Upper lobe of left lung (tissue), 6 donors: Measurements from ENCODE around the gene CHAC1. TPM values are rescaled to one million over a fixed set of nuclear protein-coding genes. Genes with fewer than 3 reads are reported as not detected.

Source experiments
- ATAC-seq, 2 donors: fragments of 200-7000 bp; cut with Tn5 transposase; one replicate each; pipeline ENCODE4 v1.9.1; 2022; ENCODE audit warnings: mild to moderate bottlenecking in 2 of 2, moderate library complexity in 2 of 2; ENCODE audit not compliant: low FRiP score in 2 of 2
- DNase-seq, 2 donors: peaks; one replicate each; pipeline ENCODE4 v3.0.0-alpha.2; 2019 to 2020
- H3K27ac ChIP-seq, 4 donors: fragments of 200-600 bp; sonication (generic); one replicate each; pipeline ENCODE4 v1.5.1; 2016 to 2019
- H3K27me3 ChIP-seq, 4 donors: fragments of 200-600 bp; sonication (generic); one replicate each; pipeline ENCODE4 v1.5.1; 2017 to 2019
- H3K36me3 ChIP-seq, 4 donors: fragments of 200-600 bp; sonication (generic); one replicate each; pipeline ENCODE4 v1.5.1; 2016 to 2019
- H3K4me1 ChIP-seq, 4 donors: fragments of 200-600 bp; sonication (generic); one replicate each; pipeline ENCODE4 v1.5.1; 2018 to 2019
- H3K4me3 ChIP-seq, 4 donors: fragments of 200-600 bp; sonication (generic); one replicate each; pipeline ENCODE4 v1.5.1; 2017 to 2019; ENCODE audit warnings: mild to moderate bottlenecking in 2 of 4, moderate library complexity in 1 of 4
- H3K9me3 ChIP-seq, 4 donors: fragments of 200-600 bp; sonication (generic); one replicate each; pipeline ENCODE4 v1.5.1; 2018 to 2019
- CTCF ChIP-seq, 6 experiments: fragments of 450-650 bp in 4 of 6; fragments of 200-600 bp in 2 of 6; sonication (generic) in 2 of 6; IDR thresholded peaks; one replicate each; pipeline ENCODE4 v1.5.1; 2016 to 2019; ENCODE audit warnings: antibody characterized with exemption in 6 of 6
- EP300 ChIP-seq, 4 donors: sonication (generic); formaldehyde crosslinking; IDR thresholded peaks; one replicate each; pipeline ENCODE4 v1.5.1; 2017; ENCODE audit warnings: antibody characterized with exemption in 4 of 4, control low read depth in 2 of 4
- POLR2A ChIP-seq, 4 donors: fragments of 450-650 bp; IDR thresholded peaks; one replicate each; pipeline ENCODE4 v1.5.1; 2016 to 2017; ENCODE audit warnings: antibody characterized with exemption in 4 of 4, mild to moderate bottlenecking in 2 of 4
- POLR2AphosphoS5 ChIP-seq, 2 donors: sonication (generic); formaldehyde crosslinking; IDR thresholded peaks; one replicate each; pipeline ENCODE4 v1.5.1; 2017; ENCODE audit warnings: antibody characterized with exemption in 2 of 2
- WGBS, 2 donors: methylation state at CpG; one replicate each; pipeline ENCODE4 v1.1.5; 2017 to 2018; 5-methylcytosine and 5-hydroxymethylcytosine counted together
- total RNA-seq, 6 donors: library from RNA; depleted of rRNA in 4 of 6; stranded (reverse); fragments of >200 nt in 4 of 6; gene quantifications; one replicate each; pipeline versions ENCODE4 v1.1.0 to v1.2.1, GENCODE V29; 2016 to 2021
- donor health status: DM: no; HTN: no; CAD: no; lungs with moderate emphysema.
- donor health status: DM: no; HTN: yes; CAD: no; lungs with severe emphysema.

Gene CHAC1
- total RNA-seq, 6 donors from 2014 or later, result 2.6 to 11.1 (median 3.4) TPM

- ATAC-seq, result no peak
- H3K4me1 ChIP-seq, result peaks cover 55 to 65% (median 60%) of the 10 kb centered on the region in 4 donors
Observed at GRCh38 chr15:40941068-40941527, 12.2 kb upstream of the CHAC1 start.

GRCh38 chr15:40941528-40942336 is 11.5 kb upstream of the CHAC1 start:
- H3K27me3 ChIP-seq, result no peaks in the 10 kb centered on the region
- peak overlapping the region; percentile 46 to 69 (median 55) for H3K4me3 ChIP-seq
- DNase-seq (peak; percentile 81 to 96), ATAC-seq (peak; percentile 86 to 96)
- no peaks in the 10 kb centered on the region for H3K9me3 ChIP-seq
- peaks cover 48 to 59% (median 55%) of the 10 kb centered on the region in 4 donors for H3K4me1 ChIP-seq
- 2% methylated on average over 35 of the region's 92 CpGs; no CpG with 5 or more reads in 1 of the 2 donors for WGBS, 2 donors
- H3K27ac ChIP-seq, result peak overlapping the region; percentile 89 to 93 (median 91)
- peaks cover 0 to 13% (median 0%) of the 10 kb centered on the region in 4 donors for H3K36me3 ChIP-seq
- peak; percentile 91 to 98 (median 95) for TF ChIP-seq CTCF (IDR thresholded peaks at IDR 0.05)
- TF ChIP-seq EP300 (IDR thresholded peaks at IDR 0.05), result peak in 1 of 4 donors; percentile 46
- TF ChIP-seq POLR2A (IDR thresholded peaks at IDR 0.05), result peak in 2 of 4 donors; percentile 55 to 76
- peak; percentile 69 to 77 for TF ChIP-seq POLR2AphosphoS5 (IDR thresholded peaks at IDR 0.05)

More at GRCh38 chr15:40941068-40941527, 12.2 kb upstream of the CHAC1 start:
- TF ChIP-seq EP300 (IDR thresholded peaks at IDR 0.05) (no peak), POLR2AphosphoS5 (IDR thresholded peaks at IDR 0.05) (no peak), CTCF (IDR thresholded peaks at IDR 0.05) (no peak), POLR2A (IDR thresholded peaks at IDR 0.05) (no peak)
- peak overlapping the region in 3 of 4 donors; percentile 46 to 69 (median 64) for H3K4me3 ChIP-seq
- peaks cover 0 to 18% (median 0%) of the 10 kb centered on the region in 4 donors for H3K36me3 ChIP-seq
- 15% methylated on average over 4 to 7 of the region's 7 CpGs for WGBS, 2 donors
- H3K27me3 ChIP-seq, result no peaks in the 10 kb centered on the region
- DNase-seq, result no peak
- no peaks in the 10 kb centered on the region for H3K9me3 ChIP-seq
- peak overlapping the region; percentile 89 to 93 (median 91) for H3K27ac ChIP-seq

- Histone ChIP-seq H3K36me3 (peaks cover 0 to 6% (median 0%) of the 10 kb centered on the region in 4 donors), H3K4me3 (peak overlapping the region; percentile 46 to 69 (median 55)), H3K27me3 (no peaks in the 10 kb centered on the region), H3K4me1 (peaks cover 43 to 52% (median 49%) of the 10 kb centered on the region in 4 donors), H3K9me3 (no peaks in the 10 kb centered on the region), H3K27ac (peak overlapping the region; percentile 89 to 93 (median 91))
- 14 to 30% methylated on average over 11 to 15 of the region's 15 CpGs for WGBS, 2 donors
- DNase-seq (no peak), ATAC-seq (no peak)
- TF ChIP-seq EP300 (IDR thresholded peaks at IDR 0.05), result no peak
- TF ChIP-seq POLR2A (IDR thresholded peaks at IDR 0.05), result no peak
- no peak for TF ChIP-seq CTCF (IDR thresholded peaks at IDR 0.05)
- peak in 1 of 2 donors; percentile 3 for TF ChIP-seq POLR2AphosphoS5 (IDR thresholded peaks at IDR 0.05)
Observed at GRCh38 chr15:40942337-40942854, 10.9 kb upstream of the CHAC1 start.

GRCh38 chr15:40942878-40943277 is 10.4 kb upstream of the CHAC1 start:
- H3K9me3 ChIP-seq, result no peaks in the 10 kb centered on the region
- ATAC-seq, result peak in 1 of 2 donors; percentile 39
- H3K4me1 ChIP-seq, result peaks cover 38 to 48% (median 44%) of the 10 kb centered on the region in 4 donors
- TF ChIP-seq POLR2AphosphoS5 (IDR thresholded peaks at IDR 0.05) (peak in 1 of 2 donors; percentile 3), POLR2A (IDR thresholded peaks at IDR 0.05) (no peak), CTCF (IDR thresholded peaks at IDR 0.05) (no peak), EP300 (IDR thresholded peaks at IDR 0.05) (no peak)
- peak overlapping the region in 3 of 4 donors; percentile 46 to 69 (median 64) for H3K4me3 ChIP-seq
- peaks cover 0 to 5% (median 0%) of the 10 kb centered on the region in 4 donors for H3K36me3 ChIP-seq
- H3K27ac ChIP-seq, result peak overlapping the region; percentile 89 to 93 (median 91)
- H3K27me3 ChIP-seq, result no peaks in the 10 kb centered on the region
- DNase-seq, result no peak
- 44 to 64% methylated on average over 12 of the region's 12 CpGs for WGBS, 2 donors
